ENCODE measurements around the gene ALKBH1.
A peak's percentile ranks its signal among the peaks of the same experiment; 100 is the strongest.
"Not testable (repeated sequence)": the region's sequence is repeated elsewhere in the genome, so short reads cannot be mapped to it uniquely, and the experiment has no call there.

ALKBH1 gene, protein sequence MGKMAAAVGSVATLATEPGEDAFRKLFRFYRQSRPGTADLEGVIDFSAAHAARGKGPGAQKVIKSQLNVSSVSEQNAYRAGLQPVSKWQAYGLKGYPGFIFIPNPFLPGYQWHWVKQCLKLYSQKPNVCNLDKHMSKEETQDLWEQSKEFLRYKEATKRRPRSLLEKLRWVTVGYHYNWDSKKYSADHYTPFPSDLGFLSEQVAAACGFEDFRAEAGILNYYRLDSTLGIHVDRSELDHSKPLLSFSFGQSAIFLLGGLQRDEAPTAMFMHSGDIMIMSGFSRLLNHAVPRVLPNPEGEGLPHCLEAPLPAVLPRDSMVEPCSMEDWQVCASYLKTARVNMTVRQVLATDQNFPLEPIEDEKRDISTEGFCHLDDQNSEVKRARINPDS
- total RNA-seq = 3.7 to 11.8 reads per million in 2 donors

DNA sequence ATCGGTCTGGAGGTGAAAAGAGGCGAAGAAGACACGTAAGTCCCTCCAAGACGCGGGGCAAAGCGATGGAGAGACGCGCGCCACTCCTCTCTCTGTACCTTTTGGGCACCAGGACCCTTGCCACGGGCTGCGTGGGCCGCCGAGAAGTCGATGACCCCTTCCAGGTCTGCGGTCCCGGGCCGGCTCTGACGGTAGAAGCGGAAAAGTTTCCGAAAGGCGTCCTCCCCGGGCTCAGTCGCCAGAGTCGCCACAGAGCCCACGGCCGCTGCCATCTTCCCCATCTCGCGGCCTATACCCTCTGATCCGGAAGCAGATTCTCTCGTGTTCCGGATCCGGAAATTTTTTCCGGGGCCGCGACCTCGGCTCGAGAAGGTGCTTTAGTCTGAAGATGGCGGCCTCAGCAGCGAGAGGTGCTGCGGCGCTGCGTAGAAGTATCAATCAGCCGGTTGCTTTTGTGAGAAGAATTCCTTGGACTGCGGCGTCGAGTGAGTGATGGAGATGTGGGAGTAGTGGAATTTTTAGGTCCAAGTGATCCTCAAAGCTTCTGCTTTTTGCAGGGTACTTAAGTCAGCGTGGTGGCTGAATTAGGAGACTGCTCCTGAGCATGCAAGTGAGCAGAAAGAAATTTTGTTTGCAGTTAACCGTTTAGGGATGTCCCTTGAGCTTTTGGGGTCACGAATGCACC is at the start of gene ALKBH1, which contains the start of gene SLIRP:
ALKBH1 (minus strand) TSS at position 300 of the 685 bp plus-strand sequence; CDS start at position 281, 19 bp downstream.
SLIRP (plus strand) TSS at position 380 of the 685 bp plus-strand sequence; CDS start at position 389, 9 bp downstream.
- peak; percentile 76 to 90 (median 79) for DNase-seq

DNA sequence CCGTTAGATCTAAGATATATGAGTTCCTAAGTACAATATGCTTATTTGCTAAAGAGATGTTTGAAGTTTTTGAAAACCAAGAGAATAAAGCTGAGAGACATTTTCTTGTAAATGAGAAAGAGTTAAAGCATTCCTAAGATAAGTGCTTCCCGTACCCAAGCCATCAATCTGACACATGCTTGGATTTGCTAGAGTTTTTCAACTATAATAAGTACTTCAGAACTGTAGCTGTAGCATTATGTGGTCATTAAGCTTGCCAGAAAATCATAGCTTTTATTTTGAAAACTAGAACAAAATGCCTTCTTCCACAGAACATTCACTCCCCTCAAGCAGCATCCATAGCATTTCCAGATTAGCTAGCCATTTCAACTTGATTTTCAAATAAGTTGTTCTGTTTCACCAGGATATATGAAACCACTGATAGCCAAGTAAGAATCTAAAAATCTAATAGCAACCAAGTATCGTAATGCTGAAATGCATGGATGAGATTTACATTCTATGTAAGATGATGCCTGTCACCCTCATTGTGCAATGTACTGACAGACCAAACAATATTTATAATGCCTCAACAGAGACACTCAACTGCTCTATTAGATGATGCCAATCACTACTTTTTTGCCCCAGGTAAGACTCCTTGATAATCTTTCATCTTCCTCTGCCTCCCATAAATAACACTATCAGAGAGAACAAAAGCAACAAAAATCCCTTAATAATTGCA is 45.1 kb upstream of the ALKBH1 start:
- DNase-seq = no peak

DNA sequence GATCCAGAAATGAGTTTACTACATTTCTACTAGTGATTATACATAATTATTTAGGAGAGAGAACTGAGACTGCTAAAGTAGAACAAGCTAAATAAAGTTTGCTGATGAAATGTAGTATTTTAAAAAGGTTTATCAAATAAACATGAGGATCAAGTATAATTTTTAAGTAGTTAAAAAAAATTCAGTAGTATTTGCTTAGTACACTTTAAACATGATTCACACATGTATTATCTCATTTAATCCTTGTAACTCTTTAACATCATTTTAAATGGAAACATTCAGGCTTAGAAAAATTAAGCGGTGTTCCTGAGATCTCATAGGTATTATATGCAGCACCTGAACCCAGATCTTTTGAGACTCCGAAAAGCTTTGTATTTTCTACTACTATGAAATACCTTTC is 44.4 kb upstream of the ALKBH1 start:
- no peak for DNase-seq

DNA sequence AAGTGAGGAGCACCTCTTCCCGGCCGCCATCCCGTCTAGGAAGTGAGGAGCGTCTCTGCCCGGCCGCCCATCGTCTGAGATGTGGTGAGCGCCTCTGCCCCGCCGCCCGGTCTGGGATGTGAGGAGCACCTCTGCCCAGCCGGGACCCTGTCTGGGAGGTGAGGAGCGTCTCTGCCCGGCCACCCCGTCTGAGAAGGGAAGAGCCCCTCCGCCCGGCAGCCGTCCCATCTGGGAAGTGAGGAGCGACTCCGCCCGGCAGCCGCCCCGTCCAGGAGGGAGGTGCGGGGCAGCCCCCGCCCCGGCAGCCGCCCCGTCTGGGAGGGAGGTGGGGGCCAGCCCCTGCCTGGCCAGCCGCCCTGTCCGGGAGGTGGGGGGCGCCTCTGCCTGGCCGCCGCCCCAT is 39.6 kb upstream of the ALKBH1 start:
- not testable (repeated sequence) for DNase-seq

DNA sequence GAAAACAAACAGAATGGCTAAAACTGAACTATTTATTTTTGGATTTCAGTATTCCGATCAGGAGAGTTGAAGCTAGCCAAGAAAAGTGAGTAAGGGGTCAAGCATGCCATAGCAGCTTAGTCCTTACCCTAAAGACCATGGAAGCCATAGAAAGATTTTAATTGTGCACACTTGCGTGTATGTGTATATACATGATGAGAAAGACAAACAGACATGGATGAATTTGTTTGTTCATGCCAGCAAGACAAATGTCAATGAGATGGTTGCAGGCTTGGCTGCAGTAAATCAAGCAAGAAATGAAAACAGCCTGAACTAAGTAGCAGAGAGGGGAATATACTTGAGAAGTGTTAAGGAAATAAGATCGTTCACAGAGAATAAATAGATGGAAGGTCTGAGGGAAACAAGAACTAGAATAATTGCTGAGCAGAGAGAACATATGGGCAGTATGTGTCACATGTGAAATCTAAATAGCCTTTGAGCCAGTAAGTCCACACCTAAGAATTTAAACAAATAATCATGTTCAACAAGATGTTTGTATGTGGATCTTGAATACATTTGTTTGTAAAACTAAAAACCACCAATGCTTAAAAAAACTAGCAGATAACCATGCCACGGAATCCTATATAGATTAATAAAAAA is 38.4 kb upstream of the ALKBH1 start:
- DNase-seq = no peak

DNA sequence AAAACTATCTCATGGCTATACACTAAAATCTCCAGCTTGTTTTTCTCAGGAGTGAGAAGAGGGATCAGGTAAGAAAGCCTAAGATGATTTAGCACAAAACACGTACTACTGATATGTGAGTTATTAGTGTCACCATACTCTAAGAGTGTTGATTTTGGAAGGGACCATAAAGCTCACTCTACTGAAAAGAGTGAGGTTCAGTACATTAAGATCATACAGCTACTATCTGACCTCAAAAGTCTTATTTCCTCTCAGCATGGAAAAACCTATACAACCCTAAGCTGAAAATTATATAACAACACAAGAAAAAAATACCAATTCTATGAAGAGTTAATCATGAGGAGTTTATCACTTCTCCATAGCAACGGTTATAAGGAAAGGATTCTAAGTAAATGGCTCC is 33.6 kb upstream of the ALKBH1 start:
- no peak for DNase-seq

DNA sequence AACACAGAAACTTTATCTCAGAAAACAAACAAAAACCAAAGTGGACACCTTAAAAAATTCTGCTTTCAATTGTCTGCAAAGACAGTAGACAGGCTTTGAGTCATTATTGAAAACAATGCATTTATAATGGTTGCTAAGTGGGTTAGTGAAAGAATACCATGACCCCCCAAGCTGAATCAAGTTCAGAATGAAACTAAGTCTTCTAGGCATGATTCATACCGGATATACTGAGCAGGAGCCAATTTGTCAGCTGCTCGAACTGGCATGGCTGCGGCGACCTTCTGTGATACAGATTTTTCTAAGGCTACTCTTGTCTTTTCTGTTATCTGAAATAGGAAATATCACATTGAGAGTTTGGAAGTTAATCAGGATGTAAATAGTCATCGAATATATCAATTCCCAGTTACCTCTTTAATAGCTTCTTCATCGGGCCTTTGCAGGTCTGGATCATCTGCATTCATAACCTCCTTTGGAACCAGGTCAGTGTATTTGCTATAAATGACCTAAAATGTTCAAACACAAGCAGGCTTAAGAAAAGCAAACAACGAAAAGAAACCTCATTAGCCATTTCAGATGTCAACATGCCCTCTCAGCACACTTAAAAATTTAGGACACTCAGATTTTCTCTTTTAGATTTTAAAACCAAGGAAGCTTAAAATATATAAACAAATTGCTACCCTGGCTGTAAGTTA is 30.9 kb upstream of the ALKBH1 start:
- DNase-seq = peak in 1 of 5 experiments; percentile 74

DNA sequence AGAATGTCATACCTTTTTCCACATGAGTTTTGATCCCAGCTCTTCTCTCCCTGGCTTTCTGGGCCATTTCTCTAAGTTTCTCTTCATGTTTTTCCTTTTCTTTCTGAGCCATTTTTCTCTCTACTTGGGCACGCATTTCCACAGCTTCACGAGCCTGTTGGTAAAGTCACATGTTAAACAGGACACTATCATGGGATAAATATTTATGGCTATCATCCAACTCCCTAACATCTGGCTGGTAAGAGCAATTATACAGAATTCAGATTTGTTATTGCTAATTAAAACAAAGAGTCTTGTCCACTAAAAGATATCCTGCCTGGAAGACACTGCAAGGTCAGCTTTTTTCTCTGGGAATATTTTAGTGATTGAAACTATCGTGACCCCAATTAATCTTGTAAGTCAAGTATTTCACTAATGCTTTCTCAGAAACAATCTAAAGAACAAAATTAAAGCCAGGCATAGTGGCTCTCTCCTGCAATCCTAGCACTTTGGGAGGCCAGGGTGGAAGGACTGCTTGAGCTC is 23.2 kb upstream of the ALKBH1 start:
- DNase-seq = no peak

DNA sequence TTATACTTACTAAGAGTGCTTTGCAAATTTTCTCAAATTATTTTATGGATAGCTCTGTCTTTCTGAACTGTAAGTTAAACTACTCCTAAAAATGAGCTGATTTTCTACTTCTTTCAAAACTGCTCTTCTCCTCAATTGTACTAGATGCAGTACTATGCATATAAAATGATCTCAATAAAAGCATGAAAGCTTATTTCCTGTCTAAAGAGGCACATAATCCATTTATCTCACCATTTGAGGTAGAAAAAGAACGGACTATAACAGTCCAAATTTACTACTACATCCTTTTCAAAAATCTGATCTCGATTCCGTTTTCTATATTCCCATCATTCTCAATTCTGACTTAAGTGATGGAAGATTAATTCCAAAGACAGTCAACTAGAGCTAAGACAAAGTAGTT is 14.5 kb upstream of the ALKBH1 start:
- no peak for DNase-seq

DNA sequence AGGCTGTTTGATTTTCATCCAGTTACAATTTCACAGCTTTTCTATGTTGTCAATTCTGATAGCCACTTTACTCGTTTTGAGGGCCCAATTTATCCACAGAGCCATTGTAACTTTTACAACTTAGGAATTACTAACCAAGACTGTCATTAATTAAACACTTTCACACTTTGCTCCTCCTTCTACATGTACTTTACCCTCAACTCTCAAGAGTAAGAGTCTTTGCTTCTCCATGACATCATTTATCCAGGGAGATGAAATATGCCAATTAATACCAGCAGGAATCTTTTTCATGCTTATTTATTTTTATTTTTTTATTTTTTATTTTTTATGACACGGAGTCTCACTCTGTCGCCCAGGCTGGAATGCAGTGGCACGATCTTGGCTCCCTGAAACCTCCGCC is 13.6 kb upstream of the ALKBH1 start:
- DNase-seq = no peak

DNA sequence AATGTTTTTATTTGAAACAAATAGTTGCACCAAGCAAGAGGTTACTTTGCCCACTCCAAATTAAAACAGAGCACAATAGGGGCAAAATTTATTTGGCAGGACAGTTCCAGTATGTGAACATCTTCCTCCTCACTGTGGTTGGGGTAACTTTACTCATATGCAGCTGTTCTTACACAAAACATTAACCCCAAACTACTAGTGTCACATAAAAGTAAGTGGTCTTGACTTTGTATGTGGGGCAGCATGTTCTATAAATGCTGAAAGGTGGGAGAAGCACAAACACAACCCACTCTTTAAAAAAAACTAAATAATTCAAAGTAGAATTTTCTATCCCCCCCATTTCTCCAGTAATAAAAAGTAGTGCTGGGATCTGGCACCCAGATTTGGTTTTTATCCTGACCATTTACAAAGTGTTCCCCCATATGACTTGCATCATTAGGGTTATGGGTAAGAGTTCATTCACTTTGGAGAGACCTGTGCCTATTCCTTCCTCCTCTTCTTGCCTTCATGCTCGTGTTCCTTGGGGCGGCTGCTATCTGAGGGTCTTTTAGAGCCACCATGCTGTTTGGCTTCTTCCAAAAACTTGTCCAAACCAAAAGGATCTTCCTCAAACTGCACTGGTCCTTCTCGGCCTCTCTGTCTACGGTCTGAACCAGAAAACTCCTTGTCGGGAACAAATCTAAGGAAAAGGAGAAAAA is 9.9 kb upstream of the ALKBH1 start:
- no peak for DNase-seq

DNA sequence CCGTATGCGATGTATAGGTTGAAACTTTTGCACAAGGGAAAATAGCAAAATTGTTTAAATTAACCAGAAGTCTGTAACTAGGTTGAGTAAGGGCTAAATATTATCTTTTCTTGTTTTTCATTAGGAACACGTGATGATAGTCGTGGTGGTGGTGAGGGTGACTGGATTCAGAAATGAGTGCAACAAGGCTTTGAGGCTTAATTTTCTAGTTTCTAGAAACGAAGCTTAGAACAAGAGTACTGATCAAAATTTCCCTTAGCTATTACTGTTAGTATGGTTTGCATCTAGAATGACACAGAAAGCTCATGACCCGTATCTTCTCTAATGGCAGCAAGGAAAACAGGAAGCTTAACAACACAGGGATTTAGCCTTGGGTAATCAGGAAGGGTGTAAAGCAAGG is 7.1 kb upstream of the ALKBH1 start:
- peak in 1 of 5 experiments; percentile 42 for DNase-seq

DNA sequence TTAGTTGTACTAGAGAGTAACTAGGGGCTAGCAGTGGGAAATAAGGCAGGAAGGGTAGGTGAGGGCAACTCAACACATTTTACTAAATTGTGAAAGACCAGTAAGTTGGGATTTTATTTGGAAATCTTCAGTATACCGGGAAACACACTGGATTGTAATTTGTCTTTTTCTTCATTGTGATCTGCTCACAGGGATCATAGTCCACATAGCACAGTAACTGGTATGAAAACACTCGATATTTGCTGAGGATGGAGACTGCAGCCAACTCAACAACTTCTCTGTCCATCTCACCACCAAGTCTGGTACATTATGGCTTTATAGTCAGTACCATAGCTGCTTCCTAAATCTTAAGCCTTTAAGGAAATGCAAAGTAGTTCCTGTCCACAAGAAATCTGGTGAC is 2.5 kb upstream of the ALKBH1 start:
- DNase-seq = no peak

DNA sequence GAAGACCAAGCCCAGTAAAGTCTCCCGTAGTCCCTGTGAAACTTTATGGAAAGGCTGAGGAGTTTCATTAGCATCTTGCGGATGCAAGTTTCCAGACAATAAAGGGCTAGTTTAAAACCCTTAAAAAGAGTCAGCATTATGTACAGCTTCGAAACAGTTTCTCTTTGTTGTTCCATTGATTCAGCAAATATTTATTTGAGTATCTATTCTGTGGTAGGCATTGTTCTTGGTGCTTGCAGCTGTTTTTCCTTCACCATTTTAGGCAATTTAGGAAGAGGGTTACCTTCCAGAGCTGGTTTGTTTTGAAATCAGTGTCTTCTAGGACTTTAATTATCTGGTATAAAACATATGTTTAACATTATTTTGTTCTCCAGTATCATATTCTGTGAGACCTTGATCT is 1.6 kb upstream of the ALKBH1 start:
- DNase-seq = no peak

DNA sequence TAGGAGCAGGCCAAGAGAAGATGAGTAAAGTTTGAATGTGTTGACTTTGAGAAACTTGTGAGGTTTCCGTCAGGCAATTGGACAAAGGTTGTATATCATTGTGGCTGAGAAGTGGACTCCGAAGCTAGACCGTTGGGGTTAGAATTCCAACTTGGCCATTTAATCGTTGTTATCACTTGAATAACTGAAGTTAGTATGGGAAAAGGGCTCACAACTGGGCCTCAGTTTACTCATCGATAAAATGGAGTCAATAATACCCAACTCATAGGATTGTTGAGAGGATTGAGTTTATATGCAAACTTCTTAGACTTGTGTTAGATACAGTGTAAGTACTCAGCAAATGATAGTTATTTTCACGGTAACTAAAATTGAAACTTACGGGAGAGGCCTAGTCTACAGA is 926 bp upstream of the ALKBH1 start:
- DNase-seq = no peak

DNA sequence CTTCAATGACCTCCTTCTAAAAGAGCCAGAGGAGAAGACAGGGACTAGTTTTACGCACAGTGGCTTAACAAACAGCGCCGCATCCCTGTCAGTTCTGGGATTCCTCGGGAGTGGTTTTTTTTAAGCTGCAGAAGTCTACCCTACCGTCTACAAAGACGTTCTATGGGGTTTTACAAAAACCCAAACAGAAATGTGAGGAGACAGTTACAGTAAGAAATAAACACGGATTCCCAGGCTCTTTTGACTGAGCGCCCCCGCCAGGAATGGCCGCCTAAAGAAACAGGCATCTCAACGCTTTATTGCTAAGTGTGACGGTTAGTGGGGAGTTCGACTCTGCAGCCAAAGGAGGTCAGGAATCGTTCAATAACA is 484 bp downstream of the ALKBH1 start:
- DNase-seq = peak in 2 of 5 experiments; percentile 3 to 45

DNA sequence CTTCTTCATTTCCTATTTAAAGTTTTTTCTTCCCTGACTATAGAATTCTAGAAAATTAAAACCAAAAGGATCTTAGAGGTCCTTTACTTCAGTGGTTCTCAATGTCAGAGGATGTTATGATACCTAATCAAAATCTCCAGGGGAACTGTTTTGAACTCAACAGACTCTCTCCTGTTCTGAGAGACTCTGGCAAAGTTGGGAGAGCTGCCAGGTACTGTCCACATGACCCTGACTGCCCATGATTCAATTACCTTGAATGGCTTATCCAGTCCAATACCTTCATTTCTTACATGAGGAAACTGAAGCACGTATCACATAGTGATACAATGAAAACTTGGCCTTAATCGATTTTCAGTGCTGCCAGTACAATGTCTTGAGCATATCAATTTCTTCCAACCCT is 16.6 kb downstream of the ALKBH1 start:
- DNase-seq = no peak

DNA sequence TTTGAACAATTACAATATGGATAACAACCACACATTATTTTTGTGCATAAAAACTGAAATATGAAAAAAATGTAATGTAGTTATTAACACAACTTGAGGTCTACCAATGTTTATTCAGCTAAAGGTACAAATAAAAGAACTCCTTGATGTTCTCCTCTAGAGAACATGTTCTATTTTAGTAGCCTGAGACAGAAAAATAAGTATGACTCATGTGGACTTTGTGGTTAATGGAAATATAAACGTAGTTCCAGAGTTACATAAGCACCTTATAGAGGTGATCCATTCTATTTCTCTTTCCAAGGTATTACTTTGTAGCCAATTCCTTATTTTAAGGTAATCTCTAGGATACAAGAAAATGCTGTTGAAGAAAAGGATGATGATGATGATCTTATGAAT is 25.7 kb downstream of the ALKBH1 start:
- DNase-seq = no peak

DNA sequence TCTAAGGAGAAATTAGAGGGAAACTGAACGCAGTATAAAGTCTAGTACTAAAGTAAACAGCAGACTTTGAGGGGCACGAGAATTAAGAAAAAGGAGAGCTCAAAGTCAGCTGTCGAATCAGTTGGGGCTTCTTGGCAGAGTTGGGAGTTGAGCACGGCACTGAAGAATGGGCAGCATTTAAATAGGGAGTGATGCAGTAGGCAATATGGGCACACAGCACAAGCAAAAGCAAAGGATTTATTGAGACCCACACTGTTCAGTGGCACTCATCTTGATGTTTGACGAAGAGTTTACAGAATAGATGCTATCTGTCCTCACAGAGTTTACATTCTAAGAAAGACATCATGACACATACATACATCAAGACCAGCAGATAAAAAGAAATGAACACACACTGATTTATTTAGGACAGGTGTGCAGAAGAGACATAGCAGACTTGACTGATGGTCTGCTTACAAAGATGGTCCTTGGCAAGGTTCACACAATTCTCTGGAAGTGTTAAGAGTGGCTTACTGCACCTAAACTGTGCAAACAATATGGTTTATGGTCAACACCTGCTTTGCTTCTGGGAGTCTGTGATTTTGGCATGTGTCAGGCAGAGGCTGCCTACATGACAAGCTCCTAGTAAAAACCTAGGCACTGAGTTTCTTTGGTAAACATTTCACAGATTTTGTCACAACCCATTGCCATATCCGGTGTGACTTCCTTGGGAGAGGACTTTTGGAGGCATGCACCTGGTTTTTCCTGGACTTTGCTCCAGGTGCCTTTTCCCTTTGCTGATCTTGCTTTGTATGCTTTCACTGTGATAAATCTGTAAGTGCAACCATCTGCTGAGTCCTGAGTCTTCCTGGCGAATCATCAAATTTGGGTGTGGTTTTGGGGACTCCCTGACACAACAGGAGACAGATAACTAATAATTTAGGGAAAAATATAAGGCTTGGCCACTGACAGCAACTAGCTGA is 26.3 kb downstream of the ALKBH1 start:
- no peak for DNase-seq

DNA sequence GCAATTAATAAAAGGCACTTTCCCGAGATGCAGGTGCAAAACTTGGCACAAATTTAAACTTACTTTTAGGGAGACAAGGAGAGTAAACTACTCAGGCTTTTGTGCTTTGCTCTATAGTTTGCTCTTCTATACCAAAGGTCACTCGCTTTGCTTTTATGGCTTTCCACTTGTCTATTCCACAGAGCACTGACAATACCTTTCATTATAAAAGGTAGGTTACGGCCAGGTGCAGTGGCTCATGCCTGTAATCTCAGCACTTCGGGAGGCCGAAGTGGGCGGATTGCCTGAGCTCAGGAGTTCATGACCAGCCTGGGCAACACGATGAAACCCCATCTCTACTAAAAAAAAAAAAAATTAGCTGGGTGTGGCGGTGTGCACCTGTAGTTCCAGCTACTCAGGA is 32.9 kb downstream of the ALKBH1 start:
- no peak for DNase-seq

Measured in T-helper 2 cell (primary cell).